Right atrium auricular region (tissue), 2 donors: Measurements from ENCODE around the gene GSTT2. TPM values are rescaled to one million over a fixed set of nuclear protein-coding genes. Genes with fewer than 3 reads are reported as not detected.
A peak's percentile ranks its signal among the peaks of the same experiment; 100 is the strongest.

Experiments used
- DNase-seq: peaks from one replicate; pipeline ENCODE4 v3.0.0-alpha.2; 2019; ENCODE audit warnings: low spot score
- H3K27ac ChIP-seq, 2 donors: fragments of 200-600 bp; sonication (generic); 1 replicate in 1 of 2; 2 replicates in 1 of 2; pipeline ENCODE4 v1.5.1; 2016 to 2019
- H3K27me3 ChIP-seq, 2 donors: fragments of 200-600 bp; sonication (generic); one replicate each; pipeline versions ENCODE4 v1.5.1 to v1.6.0; 2017 to 2019
- H3K36me3 ChIP-seq: fragments of 200-600 bp; sonication (generic); one replicate; pipeline ENCODE4 v1.5.1; 2016
- H3K4me1 ChIP-seq, 2 donors: fragments of 200-600 bp; sonication (generic); one replicate each; pipeline versions ENCODE4 v1.5.1 to v1.6.0; 2017 to 2019
- H3K4me3 ChIP-seq, 2 donors: fragments of 200-600 bp; sonication (generic); 1 replicate in 1 of 2; 2 replicates in 1 of 2; pipeline ENCODE4 v1.5.1; 2017 to 2019; ENCODE audit warnings: mild to moderate bottlenecking in 1 of 2, moderate library complexity in 1 of 2
- H3K9me3 ChIP-seq, 2 donors: fragments of 200-600 bp; sonication (generic); one replicate each; pipeline ENCODE4 v1.5.1; 2019
- CTCF ChIP-seq, 2 donors: fragments of 200-600 bp; sonication (generic); IDR thresholded peaks; one replicate each; pipeline ENCODE4 v1.5.1; 2019; ENCODE audit warnings: antibody characterized with exemption in 2 of 2
- total RNA-seq, 2 donors: library from RNA; depleted of rRNA; stranded (reverse); fragments of >200 nt; gene quantifications; one replicate each; pipeline ENCODE4 v1.1.0, GENCODE V29; 2016

GSTT2 gene
- total RNA-seq, 2 donors from 2014 or later = 0.48 TPM; not detected in 1

- H3K27me3 ChIP-seq = no peaks in the 10 kb centered on the region
- no peaks in the 10 kb centered on the region for H3K36me3 ChIP-seq
- H3K4me1 ChIP-seq = peaks cover 0 to 35% of the 10 kb centered on the region in 2 donors
- H3K4me3 ChIP-seq = no peak overlapping the region
- no peak overlapping the region for H3K27ac ChIP-seq
- DNase-seq = no peak
- no peaks in the 10 kb centered on the region for H3K9me3 ChIP-seq
- no peak for TF ChIP-seq CTCF (IDR thresholded peaks at IDR 0.05)
Measured at GRCh38 chr22:24009227-24010017, 29.5 kb downstream of the GSTT2 start.

GRCh38 chr22:24010018-24010391 is 30.1 kb downstream of the GSTT2 start:
- TF ChIP-seq CTCF (IDR thresholded peaks at IDR 0.05) = no peak
- Histone ChIP-seq H3K27ac (no peak overlapping the region), H3K27me3 (no peaks in the 10 kb centered on the region), H3K4me1 (peaks cover 0 to 34% of the 10 kb centered on the region in 2 donors), H3K36me3 (no peaks in the 10 kb centered on the region), H3K9me3 (no peaks in the 10 kb centered on the region), H3K4me3 (no peak overlapping the region)
- no peak for DNase-seq

GRCh38 chr22:24011735-24012068 is 31.8 kb downstream of the GSTT2 start:
- Histone ChIP-seq H3K27me3 (no peaks in the 10 kb centered on the region), H3K36me3 (no peaks in the 10 kb centered on the region), H3K27ac (peak overlapping the region; percentile 79 to 81), H3K4me3 (peak overlapping the region; percentile 85 to 89), H3K4me1 (peaks cover 0 to 25% of the 10 kb centered on the region in 2 donors), H3K9me3 (no peaks in the 10 kb centered on the region)
- no peak for TF ChIP-seq CTCF (IDR thresholded peaks at IDR 0.05)
- DNase-seq = no peak

GRCh38 chr22:24016156-24016555 is 36.2 kb downstream of the GSTT2 start:
- Histone ChIP-seq H3K4me3 (no peak overlapping the region), H3K9me3 (no peaks in the 10 kb centered on the region), H3K36me3 (no peaks in the 10 kb centered on the region), H3K27me3 (no peaks in the 10 kb centered on the region), H3K4me1 (peaks cover 0 to 25% of the 10 kb centered on the region in 2 donors), H3K27ac (no peak overlapping the region)
- TF ChIP-seq CTCF (IDR thresholded peaks at IDR 0.05) = no peak
- DNase-seq = no peak

GRCh38 chr22:24021304-24021703 is 41.4 kb downstream of the GSTT2 start:
- H3K36me3 ChIP-seq = no peaks in the 10 kb centered on the region
- peaks cover 0 to 11% of the 10 kb centered on the region in 2 donors for H3K9me3 ChIP-seq
- no peak for TF ChIP-seq CTCF (IDR thresholded peaks at IDR 0.05)
- H3K27me3 ChIP-seq = no peaks in the 10 kb centered on the region
- no peak overlapping the region for H3K27ac ChIP-seq
- no peak overlapping the region for H3K4me3 ChIP-seq
- no peak for DNase-seq
- no peaks in the 10 kb centered on the region for H3K4me1 ChIP-seq
